Measurements from ENCODE around the gene APBB2. TPM values are rescaled to one million over a fixed set of nuclear protein-coding genes. Genes with fewer than 3 reads are reported as not detected.

Gene APBB2
- total and polyA plus RNA-seq, 10 of the 15 experiments (the other 5 are each of a cell fraction or from before 2014, with no cell fraction given), result 2.7 to 24.6 (median 19.0) TPM

GRCh38 chr4:40954088-40954668, 260.2 kb downstream of the APBB2 start:
- in situ Hi-C loops (cut with MboI) (no loop called here), intact Hi-C loops (cut with micrococcal nuclease; ENCODE audit: unreplicated experiment) (no loop called here)
- no peaks in the 10 kb centered on the region; a peak in 1 of 4 replicates for H3K36me3 ChIP-seq (ENCODE audit: control insufficient read depth in 2 of 2, insufficient read depth in 2 of 2, low read length in 1 of 2)
- TF ChIP-seq NKRF (conservative IDR thresholded peaks at IDR 0.05), result no peak
- no peak overlapping the region for H3K27ac ChIP-seq (ENCODE audit: control insufficient read depth, insufficient read depth)
- H3K9ac ChIP-seq (ENCODE audit: control insufficient read depth, insufficient read depth, low read length), result no peak overlapping the region
- no peaks in the 10 kb centered on the region for H3K27me3 ChIP-seq (replicated peaks in 1 of 2; ENCODE audit: control insufficient read depth in 2 of 2, insufficient read depth in 2 of 2, low read length in 1 of 2)
- no peak; the same call in 2 of the 3 replicates for ATAC-seq
- H4K20me1 ChIP-seq (ENCODE audit: control insufficient read depth, insufficient read depth), result no peaks in the 10 kb centered on the region
- FAIRE-seq, result no peak
- H3K4me3 ChIP-seq, result no peak overlapping the region
- no peak for DNase-seq (ENCODE audit: low read depth, low spot score)
- CTCF ChIA-PET, result interaction anchor here (0.7 to 1.5 kb wide), 2 partner anchors 22 to 25 kb away, joined by 3 to 6 read pairs; no protein-coding TSS in a partner anchor
- H3K9me3 ChIP-seq (replicated peaks; ENCODE audit: control insufficient read depth, insufficient read depth, low read length), result no peaks in the 10 kb centered on the region
- H3K4me1 ChIP-seq (ENCODE audit: control insufficient read depth, insufficient read depth, low read length), result peaks cover 5% of the 10 kb centered on the region
- RAD21 ChIA-PET (ENCODE audit: unreplicated experiment), result no interaction called here
- H3K4me2 ChIP-seq (ENCODE audit: control insufficient read depth, insufficient read depth), result no peak overlapping the region
- H3K79me2 ChIP-seq (ENCODE audit: control insufficient read depth, insufficient read depth, low read length), result no peaks in the 10 kb centered on the region
- POLR2A ChIA-PET, result no interaction called here
- no peak overlapping the region for H2AFZ ChIP-seq (ENCODE audit: control insufficient read depth, low read depth, low read length)
- SMC1A ChIA-PET (ENCODE audit: uncharacterized antibody, unreplicated experiment), result interaction anchor here (1.3 kb wide), 1 partner anchor 22 kb away, joined by 3 read pairs; no protein-coding TSS in a partner anchor
- 23% methylated on average over 8 of the region's 8 CpGs for WGBS (ENCODE audit: insufficient coverage, insufficient replicate concordance, low lambda C conversion rate, missing lambda C conversion rate)
- BruUV-seq (replicated peaks), result no TSS peak

- no peak overlapping the region for H2AFZ ChIP-seq (ENCODE audit: control insufficient read depth, low read depth, low read length)
- H3K4me1 ChIP-seq (ENCODE audit: control insufficient read depth, insufficient read depth, low read length), result peaks cover 5% of the 10 kb centered on the region
- no TSS peak for BruUV-seq (replicated peaks)
- no peak for FAIRE-seq
- no peak for DNase-seq (ENCODE audit: low read depth, low spot score)
- SMC1A ChIA-PET (ENCODE audit: uncharacterized antibody, unreplicated experiment), result interaction anchor here (1.3 to 1.4 kb wide), 2 partner anchors 23 to 31 kb away, joined by 3 to 5 read pairs; no protein-coding TSS in a partner anchor
- H3K4me3 ChIP-seq, result no peak overlapping the region
- H3K9me3 ChIP-seq (replicated peaks; ENCODE audit: control insufficient read depth, insufficient read depth, low read length), result no peaks in the 10 kb centered on the region
- ATAC-seq, result no peak
- H4K20me1 ChIP-seq (ENCODE audit: control insufficient read depth, insufficient read depth), result no peaks in the 10 kb centered on the region
- 80% methylated on average over 12 of the region's 12 CpGs for WGBS (ENCODE audit: insufficient coverage, insufficient replicate concordance, low lambda C conversion rate, missing lambda C conversion rate)
- RAD21 ChIA-PET (ENCODE audit: unreplicated experiment), result no interaction called here
- H3K27ac ChIP-seq (ENCODE audit: control insufficient read depth, insufficient read depth), result no peak overlapping the region
- in situ Hi-C loops (cut with MboI), result no loop called here
- H3K27me3 ChIP-seq (replicated peaks in 1 of 2; ENCODE audit: control insufficient read depth in 2 of 2, insufficient read depth in 2 of 2, low read length in 1 of 2), result no peaks in the 10 kb centered on the region
- H3K79me2 ChIP-seq (ENCODE audit: control insufficient read depth, insufficient read depth, low read length), result no peaks in the 10 kb centered on the region
- no peak overlapping the region for H3K4me2 ChIP-seq (ENCODE audit: control insufficient read depth, insufficient read depth)
- CTCF ChIA-PET, result interaction anchor here (0.7 to 1.3 kb wide), 2 partner anchors 26 to 246 kb away, joined by 3 read pairs; no protein-coding TSS in a partner anchor
- H3K9ac ChIP-seq (ENCODE audit: control insufficient read depth, insufficient read depth, low read length), result no peak overlapping the region
- POLR2A ChIA-PET, result interaction anchor here (0.6 kb wide), 1 partner anchor 108 kb away, joined by 5 read pairs; no protein-coding TSS in a partner anchor
- H3K36me3 ChIP-seq (ENCODE audit: control insufficient read depth in 2 of 2, insufficient read depth in 2 of 2, low read length in 1 of 2), result no peaks in the 10 kb centered on the region; a peak in 1 of 4 replicates
- intact Hi-C loops (cut with micrococcal nuclease; ENCODE audit: unreplicated experiment), result no loop called here
- no peak for TF ChIP-seq SMC3 (IDR thresholded peaks at IDR 0.05; ENCODE audit: borderline replicate concordance, low read length)
- TF ChIP-seq SREBF2 (IDR thresholded peaks at IDR 0.05; ENCODE audit: low read length), result no peak
- TF ChIP-seq BCLAF1 (IDR thresholded peaks at IDR 0.05), result no peak
- no peak for TF ChIP-seq E4F1 (IDR thresholded peaks at IDR 0.05; ENCODE audit: borderline replicate concordance, partially characterized antibody)
Measured at GRCh38 chr4:40953283-40954087, 260.9 kb downstream of the APBB2 start.
